T47D (cell line): Measurements from ENCODE around the gene CYP4F12.

Source experiments
- DNase-seq, 2 experiments: peaks; one replicate each; pipeline versions ENCODE4 v3.0.0 to v3.0.0-alpha.2; 2011 to 2012; ENCODE audit warnings: low read depth in 1 of 2, low spot score in 1 of 2
- JUND ChIP-seq: IDR thresholded peaks from 2 replicates; pipeline ENCODE4 v1.6.1; 2012; ENCODE audit warnings: low read depth
- in situ Hi-C: cut with HindIII; loops from 2 replicates; pipeline ENCODE4 v1.10.0; 2016; ENCODE audit warnings: low sequenced_read_pairs, low pct_unique_long_range_greater_than_20kb

The CYP4F12 gene

DNA sequence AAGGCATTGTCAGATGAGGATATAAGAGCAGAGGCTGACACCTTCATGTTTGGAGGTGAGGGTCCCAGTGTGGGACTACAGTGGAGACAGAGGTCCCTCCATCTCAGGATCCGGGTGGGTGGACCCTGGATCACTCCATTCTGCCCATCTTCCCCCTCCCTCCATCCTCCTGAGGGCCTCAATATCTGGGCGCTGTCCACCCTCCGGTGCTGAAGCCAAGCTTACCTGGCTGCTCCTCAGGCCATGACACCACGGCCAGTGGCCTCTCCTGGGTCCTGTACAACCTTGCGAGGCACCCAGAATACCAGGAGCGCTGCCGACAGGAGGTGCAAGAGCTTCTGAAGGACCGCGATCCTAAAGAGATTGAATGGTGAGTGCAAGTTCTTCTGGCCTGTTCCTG, 11.9 kb downstream of the CYP4F12 start:
- in situ Hi-C loops, result no loop called here
- TF ChIP-seq JUND, result no peak
- peak in 1 of 2 experiments; percentile 66 for DNase-seq

DNA sequence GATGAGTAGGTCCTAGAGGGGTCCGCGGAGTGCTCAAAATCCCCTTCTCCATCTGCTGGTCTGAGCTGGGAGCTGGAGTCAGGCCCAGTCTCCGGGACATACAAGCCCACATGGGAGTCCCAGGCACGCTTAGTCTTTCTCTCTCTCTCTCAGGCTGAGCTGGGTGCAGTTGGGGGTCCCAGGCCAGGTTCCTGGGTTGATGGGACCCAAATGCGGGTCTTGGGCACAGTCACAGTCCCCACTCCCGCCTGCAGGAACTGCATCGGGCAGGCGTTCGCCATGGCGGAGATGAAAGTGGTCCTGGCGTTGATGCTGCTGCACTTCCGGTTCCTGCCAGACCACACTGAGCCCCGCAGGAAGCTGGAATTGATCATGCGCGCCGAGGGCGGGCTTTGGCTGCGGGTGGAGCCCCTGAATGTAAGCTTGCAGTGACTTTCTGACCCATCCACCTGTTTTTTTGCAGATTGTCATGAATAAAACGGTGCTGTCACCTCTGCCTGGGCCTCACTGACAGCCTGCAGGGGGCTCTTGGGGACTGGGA, 23.8 kb downstream of the CYP4F12 start:
- TF ChIP-seq JUND, result no peak
- no peak for DNase-seq
- in situ Hi-C loops, result no loop called here

DNA sequence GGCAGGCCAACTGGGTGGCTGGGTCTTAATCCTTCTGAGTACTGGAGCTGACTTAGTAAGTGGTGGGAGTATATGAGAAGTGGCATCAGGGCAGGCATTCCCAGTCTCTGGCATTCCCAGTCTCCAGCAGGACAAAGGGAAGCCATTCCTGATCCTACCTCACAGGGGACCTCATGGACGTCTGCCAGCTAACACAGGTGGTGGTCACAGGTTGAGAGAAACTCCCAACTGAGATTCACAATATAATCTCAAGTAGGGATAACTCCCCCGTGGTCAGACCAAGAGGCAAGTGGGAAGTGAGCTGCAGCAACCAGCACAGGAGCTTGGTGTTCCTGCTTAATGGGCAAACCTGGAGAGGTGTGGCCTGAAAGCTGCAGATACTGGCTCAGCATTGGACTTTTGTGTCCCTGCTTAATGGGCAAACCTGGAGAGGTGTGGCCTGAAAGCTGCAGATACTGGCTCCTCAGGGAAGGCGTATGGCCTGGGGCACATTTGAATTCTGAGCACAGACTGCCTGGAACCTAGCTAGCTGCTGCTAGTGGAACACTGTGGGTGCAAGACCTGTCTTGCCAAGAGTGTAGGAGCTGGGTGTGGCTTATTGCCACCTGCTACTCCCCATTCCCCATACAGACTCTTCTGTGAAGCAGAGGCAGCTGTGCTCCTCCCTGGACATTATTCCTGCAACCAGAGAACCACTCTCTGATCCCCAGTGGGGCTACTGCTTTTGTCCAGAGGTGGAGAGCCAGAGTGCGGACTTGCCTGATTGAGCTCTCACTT, 29.1 kb downstream of the CYP4F12 start:
- no peak for TF ChIP-seq JUND
- in situ Hi-C loops, result no loop called here
- DNase-seq, result no peak

DNA sequence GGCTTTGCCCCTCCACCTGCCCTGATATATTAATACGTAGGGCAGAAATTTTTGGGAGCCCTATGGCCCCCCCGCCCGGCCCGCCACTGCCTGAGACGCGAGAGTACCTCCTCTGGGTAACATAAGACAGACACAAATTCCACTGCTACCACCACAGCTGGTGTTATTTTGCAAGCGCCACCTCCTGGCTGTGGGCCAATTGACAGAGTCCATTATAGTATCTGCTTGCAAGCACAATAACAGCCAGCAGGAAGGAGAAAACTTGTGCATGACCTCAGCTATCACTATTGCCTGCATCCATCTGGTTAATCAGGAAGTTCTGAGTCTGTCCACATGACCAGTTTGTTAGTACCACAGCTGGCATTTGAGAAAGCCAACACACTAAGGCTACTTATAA, 29.6 kb downstream of the CYP4F12 start:
- in situ Hi-C loops, result no loop called here
- no peak for TF ChIP-seq JUND
- peak in 1 of 2 experiments; percentile 51 for DNase-seq

GRCh38 chr19:15714638-15715037, 41.8 kb downstream of the CYP4F12 start:
- in situ Hi-C loops, result no loop called here
- no peak for TF ChIP-seq JUND
- no peak for DNase-seq

GRCh38 chr19:15715642-15716041, 42.8 kb downstream of the CYP4F12 start:
- TF ChIP-seq JUND, result no peak
- DNase-seq, result no peak
- in situ Hi-C loops, result no loop called here

DNA sequence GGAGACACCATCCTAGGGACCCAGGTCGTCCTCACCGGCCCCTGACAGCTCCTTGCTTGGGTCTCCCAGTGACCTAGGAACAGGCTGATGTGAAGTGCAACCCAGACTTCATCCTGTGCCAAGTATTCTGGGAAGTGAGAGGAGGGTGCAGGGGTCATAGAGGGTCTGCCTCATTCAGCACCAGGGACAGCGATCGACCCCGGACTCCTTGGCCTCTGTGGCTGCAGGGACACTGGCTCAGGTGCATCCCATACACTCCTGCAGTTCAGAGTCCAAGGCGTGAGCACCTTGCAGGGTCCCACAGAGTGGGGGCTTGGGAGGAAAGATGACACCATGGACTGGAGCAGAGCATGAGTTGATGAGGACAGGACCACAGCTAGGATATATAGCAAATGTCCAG, 44.9 kb downstream of the CYP4F12 start:
- DNase-seq, result no peak
- no peak for TF ChIP-seq JUND
- in situ Hi-C loops, result no loop called here

- no peak for DNase-seq
- TF ChIP-seq JUND, result no peak
- in situ Hi-C loops, result no loop called here
Observed at GRCh38 chr19:15721268-15721667, 48.4 kb downstream of the CYP4F12 start.

- no peak for TF ChIP-seq JUND
- in situ Hi-C loops, result no loop called here
- DNase-seq, result no peak
Observed at GRCh38 chr19:15722956-15723355, 50.1 kb downstream of the CYP4F12 start.

- TF ChIP-seq JUND, result no peak
- DNase-seq, result no peak
- in situ Hi-C loops, result no loop called here
Observed at GRCh38 chr19:15727724-15728123, 54.8 kb downstream of the CYP4F12 start, which contains the start of gene OR10H2. Gene OR10H2, plus strand, starts transcription at chr19:15728024. Its CDS starts 20 bp downstream, at chr19:15728044.

DNA sequence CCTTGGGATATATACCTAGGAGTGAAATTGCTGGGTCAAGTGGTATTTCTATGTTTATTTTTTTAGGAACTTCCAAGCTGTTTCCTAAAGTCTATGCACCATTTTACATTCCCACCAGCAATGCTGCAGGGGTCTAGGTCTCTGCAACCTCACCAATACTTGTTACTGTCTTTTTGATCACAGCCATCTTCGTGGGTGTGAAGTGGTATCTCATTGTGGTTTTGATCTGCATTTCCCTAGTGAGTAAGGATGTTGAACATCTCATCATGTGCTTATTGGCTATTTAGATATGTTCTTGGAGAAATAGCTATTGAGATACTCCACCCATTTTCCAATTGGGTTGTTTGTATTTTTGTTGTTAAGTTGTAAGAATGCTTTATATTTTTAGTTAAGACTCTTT, 57.7 kb downstream of the CYP4F12 start:
- no peak for TF ChIP-seq JUND
- no peak for DNase-seq
- in situ Hi-C loops, result no loop called here

DNA sequence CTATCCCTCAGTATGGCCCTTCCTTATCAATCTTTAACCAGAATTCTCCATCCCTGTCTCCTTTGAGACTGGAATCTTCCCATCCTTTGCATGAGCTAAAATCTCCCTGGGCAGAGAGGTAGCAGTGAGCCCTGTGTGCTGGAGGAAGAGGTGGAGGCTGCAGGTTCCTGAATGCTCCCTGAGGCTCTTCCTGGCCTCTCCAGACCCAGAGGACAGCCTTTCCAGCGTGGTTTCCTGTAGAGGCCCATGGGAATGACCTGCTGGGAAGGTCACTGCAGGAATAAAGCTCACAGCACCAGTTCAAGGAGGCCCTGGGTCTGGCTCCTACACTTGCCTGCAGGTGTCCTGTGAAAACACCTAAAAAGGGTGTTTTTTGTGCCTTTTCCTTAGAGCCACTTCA, 59.5 kb downstream of the CYP4F12 start:
- DNase-seq, result no peak
- in situ Hi-C loops, result no loop called here
- TF ChIP-seq JUND, result no peak

DNA sequence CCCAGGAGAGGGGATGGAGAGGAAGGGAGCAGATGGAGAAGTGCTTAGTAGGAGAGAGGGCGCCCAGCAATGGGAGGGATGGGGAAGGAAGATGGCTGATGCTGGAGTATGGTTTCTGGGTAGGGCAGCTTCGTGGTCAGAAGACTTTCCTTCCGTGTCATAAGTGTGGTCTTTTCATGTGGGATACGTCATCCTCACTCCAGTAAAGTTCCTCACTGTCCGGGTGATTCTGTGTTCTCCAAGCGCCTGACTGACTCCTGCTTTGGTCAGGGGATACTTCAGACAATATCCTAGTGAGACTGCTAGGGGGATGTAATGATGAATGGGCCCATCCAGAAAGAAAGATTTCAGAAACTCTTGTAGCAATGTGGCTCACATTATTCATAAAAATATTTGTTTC, 61.0 kb downstream of the CYP4F12 start:
- no peak for TF ChIP-seq JUND
- in situ Hi-C loops, result no loop called here
- no peak for DNase-seq
